D721Med (cell line): ENCODE measurements around the gene GPR137B.
"Not testable (repeated sequence)": the region's sequence is repeated elsewhere in the genome, so short reads cannot be mapped to it uniquely, and the experiment has no call there.

Experiments used
- DNase-seq: peaks from one replicate; pipeline ENCODE4 v3.0.0; 2011; ENCODE audit warnings: low spot score; ENCODE audit not compliant: insufficient read length
- FAIRE-seq: peaks from 2 replicates; lab custom pipeline; 2011; peaks lifted over from hg19 to GRCh38; lab: Jason Lieb, UNC
- CTCF ChIP-seq: IDR thresholded peaks from 2 replicates; pipeline ENCODE4 v1.5.1; 2012; ENCODE audit warnings: mild to moderate bottlenecking, control low read depth; ENCODE audit not compliant: insufficient read depth; ENCODE audit errors: missing control alignments

The GPR137B gene

GRCh38 chr1:236155841-236156503 is 13.6 kb downstream of the GPR137B start:
- FAIRE-seq (no peak), DNase-seq (no peak)
- TF ChIP-seq CTCF, result no peak

- TF ChIP-seq CTCF, result no peak
- FAIRE-seq, result no peak
- DNase-seq, result no peak
Measured at GRCh38 chr1:236156512-236157208, 14.3 kb downstream of the GPR137B start.

- not testable (repeated sequence) for DNase-seq, FAIRE-seq
Measured at GRCh38 chr1:236158072-236158471, 15.7 kb downstream of the GPR137B start.

- DNase-seq (no peak), FAIRE-seq (no peak)
- no peak for TF ChIP-seq CTCF
Measured at GRCh38 chr1:236158719-236159118, 16.4 kb downstream of the GPR137B start.

- no peak for DNase-seq
- TF ChIP-seq CTCF, result no peak
- FAIRE-seq, result no peak
Measured at GRCh38 chr1:236159704-236160539, 17.6 kb downstream of the GPR137B start.

DNA sequence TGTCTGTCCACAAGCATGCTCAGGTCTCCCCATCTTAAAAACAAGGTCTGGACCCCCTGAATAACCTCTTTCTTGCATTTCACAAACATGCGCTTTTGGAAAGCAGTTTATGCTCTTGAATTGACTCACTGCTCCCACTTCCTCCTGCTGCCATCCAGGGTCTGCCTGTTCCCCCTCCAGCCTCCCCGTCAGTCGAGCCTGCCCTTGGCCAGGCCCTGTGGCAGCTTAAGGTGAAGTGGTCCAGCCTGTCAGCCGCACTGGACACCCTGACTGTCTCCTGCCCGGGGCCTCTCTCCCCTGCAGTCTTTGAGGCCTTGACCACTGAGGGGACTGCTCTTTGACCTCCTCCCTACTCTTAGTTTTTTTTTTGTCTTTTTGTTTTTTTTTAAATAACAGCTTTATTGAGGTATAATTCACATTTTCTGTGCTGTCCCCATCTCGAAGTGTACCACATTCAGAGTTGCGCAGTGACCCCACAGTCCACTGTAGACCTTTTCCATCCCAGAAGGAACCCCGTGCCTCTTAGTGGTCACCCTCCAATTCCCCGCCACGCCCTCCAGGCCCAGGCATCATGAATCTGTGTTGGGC is 18.3 kb downstream of the GPR137B start:
- no peak for TF ChIP-seq CTCF
- DNase-seq, result no peak

GRCh38 chr1:236161230-236161629 is 18.9 kb downstream of the GPR137B start:
- no peak for TF ChIP-seq CTCF
- DNase-seq, result no peak
- FAIRE-seq, result no peak

More for the DNA sequence above, 18.3 kb downstream of the GPR137B start:
- no peak for FAIRE-seq

- DNase-seq, FAIRE-seq: not testable (repeated sequence)
Measured at GRCh38 chr1:236161755-236162154, 19.4 kb downstream of the GPR137B start.
